Stimulated activated CD8-positive, alpha-beta memory T cell treated with anti-CD3 and anti-CD28 coated beads, Interleukin-4, amount 100 ng/mL, for 4 hours (primary cell): ENCODE data around the gene ANGEL2.
"Not testable (repeated sequence)": the region's sequence is repeated elsewhere in the genome, so short reads cannot be mapped to it uniquely, and the experiment has no call there.

Experiments
- DNase-seq, 2 donors: peaks; one replicate each; pipeline ENCODE4 v3.0.0-alpha.2; 2020; ENCODE audit warnings: low read depth in 2 of 2, low spot score in 1 of 2

The ANGEL2 gene

GRCh38 chr1:213015099-213016050, at the start of gene ANGEL2:
TSS of gene ANGEL2 (minus strand) at chr1:213015867. CDS start at chr1:213015671, 196 bp downstream.
- DNase-seq = peak; percentile 83 to 92

GRCh38 chr1:213061263-213061662, 45.6 kb upstream of the ANGEL2 start:
- no peak for DNase-seq

- no peak for DNase-seq
These were observed 45.2 kb upstream of the ANGEL2 start for GRCh38 chr1:213060836-213061235.

GRCh38 chr1:213057264-213058059, 41.8 kb upstream of the ANGEL2 start:
- DNase-seq = no peak

- no peak for DNase-seq
These were observed 40.1 kb upstream of the ANGEL2 start for GRCh38 chr1:213055767-213056166.

GRCh38 chr1:213054733-213055591, 39.3 kb upstream of the ANGEL2 start:
- no peak for DNase-seq

GRCh38 chr1:213054142-213054541, 38.5 kb upstream of the ANGEL2 start:
- no peak for DNase-seq

GRCh38 chr1:213053455-213053854, 37.8 kb upstream of the ANGEL2 start:
- DNase-seq = no peak

- DNase-seq = no peak
These were observed 36.2 kb upstream of the ANGEL2 start for GRCh38 chr1:213051881-213052202.

- DNase-seq = peak; percentile 64 to 69
These were observed 35.6 kb upstream of the ANGEL2 start, which contains the start of gene RPS6KC1 for GRCh38 chr1:213051127-213051880. TSS of gene RPS6KC1 (plus strand) at chr1:213051241. CDS start at chr1:213051405, 164 bp downstream.

- no peak for DNase-seq
These were observed 35.1 kb upstream of the ANGEL2 start for GRCh38 chr1:213050745-213051126.

- no peak for DNase-seq
These were observed 33.6 kb upstream of the ANGEL2 start for GRCh38 chr1:213049232-213049631.

- DNase-seq = not testable (repeated sequence)
These were observed 29.9 kb upstream of the ANGEL2 start for GRCh38 chr1:213045321-213046226.

GRCh38 chr1:213041443-213041842, 25.8 kb upstream of the ANGEL2 start:
- DNase-seq = no peak

GRCh38 chr1:213035573-213035972, 19.9 kb upstream of the ANGEL2 start:
- no peak for DNase-seq

GRCh38 chr1:213034713-213035112, 19.0 kb upstream of the ANGEL2 start:
- no peak for DNase-seq

- no peak for DNase-seq
These were observed 17.0 kb upstream of the ANGEL2 start for GRCh38 chr1:213032651-213033050.

- DNase-seq = not testable (repeated sequence)
These were observed 11.4 kb upstream of the ANGEL2 start for GRCh38 chr1:213027024-213027423.

- DNase-seq = no peak
These were observed 4.3 kb upstream of the ANGEL2 start for GRCh38 chr1:213020016-213020415.
